ENCODE data around the gene MMP1.

Gene MMP1

GRCh38 chr11:102780491-102780918 lies 17.5 kb downstream of the MMP1 start, which contains the start of gene MMP10:
Gene MMP10, minus strand, starts transcription at chr11:102780628. Its CDS starts 37 bp downstream, at chr11:102780591.
- H3K27ac ChIP-seq: no peak within 1 kb of the TSS

GRCh38 chr11:102776454-102776853 lies 21.5 kb downstream of the MMP1 start:
- TF ChIP-seq CTCF (conservative IDR thresholded peaks at IDR 0.05) (no peak), ZFX (IDR thresholded peaks at IDR 0.05) (no peak)
- H3K27ac ChIP-seq: no peak overlapping the region

More at GRCh38 chr11:102780491-102780918, 17.5 kb downstream of the MMP1 start, which contains the start of gene MMP10:
- TF ChIP-seq ZFX (IDR thresholded peaks at IDR 0.05) (no peak), CTCF (conservative IDR thresholded peaks at IDR 0.05) (peak; percentile 80)

- no peak overlapping the region for H3K27ac ChIP-seq
- TF ChIP-seq CTCF (conservative IDR thresholded peaks at IDR 0.05) (no peak), ZFX (IDR thresholded peaks at IDR 0.05) (no peak)
Observed at GRCh38 chr11:102773386-102773785, 24.6 kb downstream of the MMP1 start.

GRCh38 chr11:102771351-102771750 lies 26.6 kb downstream of the MMP1 start:
- no peak for TF ChIP-seq ZFX (IDR thresholded peaks at IDR 0.05)
- TF ChIP-seq CTCF (conservative IDR thresholded peaks at IDR 0.05): no peak
- H3K27ac ChIP-seq: no peak overlapping the region

- no peak overlapping the region for H3K27ac ChIP-seq
- TF ChIP-seq CTCF (conservative IDR thresholded peaks at IDR 0.05): no peak
- TF ChIP-seq ZFX (IDR thresholded peaks at IDR 0.05): no peak
Observed at GRCh38 chr11:102770191-102770590, 27.8 kb downstream of the MMP1 start.

- no peak overlapping the region for H3K27ac ChIP-seq
- TF ChIP-seq ZFX (IDR thresholded peaks at IDR 0.05) (no peak), CTCF (conservative IDR thresholded peaks at IDR 0.05) (no peak)
Observed at GRCh38 chr11:102767800-102768199, 30.2 kb downstream of the MMP1 start.

- H3K27ac ChIP-seq: no peak overlapping the region
- TF ChIP-seq CTCF (conservative IDR thresholded peaks at IDR 0.05) (no peak), ZFX (IDR thresholded peaks at IDR 0.05) (no peak)
Observed at GRCh38 chr11:102763440-102763839, 34.5 kb downstream of the MMP1 start.

Data from C4-2B (cell line).